Upper lobe of left lung (tissue), 6 donors: ENCODE results near the gene CSNK2B. TPM values are rescaled to one million over a fixed set of nuclear protein-coding genes. Genes with fewer than 3 reads are reported as not detected.

Experiments
- ATAC-seq, 2 donors: fragments of 200-7000 bp; cut with Tn5 transposase; one replicate each; pipeline ENCODE4 v1.9.1; 2022; ENCODE audit warnings: mild to moderate bottlenecking in 2 of 2, moderate library complexity in 2 of 2; ENCODE audit not compliant: low FRiP score in 2 of 2
- DNase-seq, 2 donors: peaks; one replicate each; pipeline ENCODE4 v3.0.0-alpha.2; 2019 to 2020
- H3K27ac ChIP-seq, 4 donors: fragments of 200-600 bp; sonication (generic); one replicate each; pipeline ENCODE4 v1.5.1; 2016 to 2019
- H3K27me3 ChIP-seq, 4 donors: fragments of 200-600 bp; sonication (generic); one replicate each; pipeline ENCODE4 v1.5.1; 2017 to 2019
- H3K36me3 ChIP-seq, 4 donors: fragments of 200-600 bp; sonication (generic); one replicate each; pipeline ENCODE4 v1.5.1; 2016 to 2019
- H3K4me1 ChIP-seq, 4 donors: fragments of 200-600 bp; sonication (generic); one replicate each; pipeline ENCODE4 v1.5.1; 2018 to 2019
- H3K4me3 ChIP-seq, 4 donors: fragments of 200-600 bp; sonication (generic); one replicate each; pipeline ENCODE4 v1.5.1; 2017 to 2019; ENCODE audit warnings: mild to moderate bottlenecking in 2 of 4, moderate library complexity in 1 of 4
- H3K9me3 ChIP-seq, 4 donors: fragments of 200-600 bp; sonication (generic); one replicate each; pipeline ENCODE4 v1.5.1; 2018 to 2019
- CTCF ChIP-seq, 6 experiments: fragments of 450-650 bp in 4 of 6; fragments of 200-600 bp in 2 of 6; sonication (generic) in 2 of 6; IDR thresholded peaks; one replicate each; pipeline ENCODE4 v1.5.1; 2016 to 2019; ENCODE audit warnings: antibody characterized with exemption in 6 of 6
- EP300 ChIP-seq, 4 donors: sonication (generic); formaldehyde crosslinking; IDR thresholded peaks; one replicate each; pipeline ENCODE4 v1.5.1; 2017; ENCODE audit warnings: antibody characterized with exemption in 4 of 4, control low read depth in 2 of 4
- POLR2A ChIP-seq, 4 donors: fragments of 450-650 bp; IDR thresholded peaks; one replicate each; pipeline ENCODE4 v1.5.1; 2016 to 2017; ENCODE audit warnings: antibody characterized with exemption in 4 of 4, mild to moderate bottlenecking in 2 of 4
- POLR2AphosphoS5 ChIP-seq, 2 donors: sonication (generic); formaldehyde crosslinking; IDR thresholded peaks; one replicate each; pipeline ENCODE4 v1.5.1; 2017; ENCODE audit warnings: antibody characterized with exemption in 2 of 2
- WGBS, 2 donors: methylation state at CpG; one replicate each; pipeline ENCODE4 v1.1.5; 2017 to 2018; 5-methylcytosine and 5-hydroxymethylcytosine counted together
- total RNA-seq, 6 donors: library from RNA; depleted of rRNA in 4 of 6; stranded (reverse); fragments of >200 nt in 4 of 6; gene quantifications; one replicate each; pipeline versions ENCODE4 v1.1.0 to v1.2.1, GENCODE V29; 2016 to 2021
- donor health status: DM: no; HTN: no; CAD: no; lungs with moderate emphysema.
- donor health status: DM: no; HTN: yes; CAD: no; lungs with severe emphysema.

CSNK2B gene
- total RNA-seq, 6 donors from 2014 or later, result 105 to 172 (median 130) TPM

GRCh38 chr6:31643818-31644454, 21.9 kb upstream of the CSNK2B start:
- ATAC-seq (no peak), DNase-seq (no peak)
- Histone ChIP-seq H3K27me3 (no peaks in the 10 kb centered on the region), H3K4me3 (no peak overlapping the region), H3K4me1 (no peaks in the 10 kb centered on the region), H3K9me3 (no peaks in the 10 kb centered on the region), H3K36me3 (peaks cover 79 to 100% (median 95%) of the 10 kb centered on the region in 4 donors), H3K27ac (no peak overlapping the region)
- 88 to 91% methylated on average over 9 to 17 of the region's 17 CpGs for WGBS, 2 donors
- TF ChIP-seq POLR2AphosphoS5 (IDR thresholded peaks at IDR 0.05) (no peak), CTCF (IDR thresholded peaks at IDR 0.05) (no peak), POLR2A (IDR thresholded peaks at IDR 0.05) (no peak), EP300 (IDR thresholded peaks at IDR 0.05) (no peak)

- Histone ChIP-seq H3K36me3 (peaks cover 72 to 100% (median 89%) of the 10 kb centered on the region in 4 donors), H3K4me3 (no peak overlapping the region), H3K4me1 (peaks cover 0 to 2% (median 1%) of the 10 kb centered on the region in 4 donors), H3K27ac (no peak overlapping the region), H3K9me3 (no peaks in the 10 kb centered on the region), H3K27me3 (no peaks in the 10 kb centered on the region)
- WGBS, 2 donors, result 93 to 100% methylated on average over 5 to 6 of the region's 9 CpGs
- DNase-seq (no peak), ATAC-seq (no peak)
- TF ChIP-seq POLR2A (IDR thresholded peaks at IDR 0.05) (no peak), CTCF (IDR thresholded peaks at IDR 0.05) (no peak), POLR2AphosphoS5 (IDR thresholded peaks at IDR 0.05) (no peak), EP300 (IDR thresholded peaks at IDR 0.05) (no peak)
Measured at GRCh38 chr6:31645325-31645724, 20.6 kb upstream of the CSNK2B start.

GRCh38 chr6:31651602-31652191, 14.2 kb upstream of the CSNK2B start:
- H3K4me1 ChIP-seq, result peaks cover 19 to 26% (median 21%) of the 10 kb centered on the region in 4 donors
- WGBS, 2 donors, result 2 to 4% methylated on average over 15 to 29 of the region's 29 CpGs
- ATAC-seq, result peak; percentile 79 to 87
- H3K9me3 ChIP-seq, result no peaks in the 10 kb centered on the region
- peaks cover 25 to 58% (median 30%) of the 10 kb centered on the region in 4 donors for H3K36me3 ChIP-seq
- peak overlapping the region; percentile 46 to 83 (median 76) for H3K4me3 ChIP-seq
- no peak for TF ChIP-seq CTCF (IDR thresholded peaks at IDR 0.05)
- TF ChIP-seq POLR2A (IDR thresholded peaks at IDR 0.05), result peak in 1 of 4 donors; percentile 23
- TF ChIP-seq POLR2AphosphoS5 (IDR thresholded peaks at IDR 0.05), result peak; percentile 8 to 58
- no peak for TF ChIP-seq EP300 (IDR thresholded peaks at IDR 0.05)
- peak in 1 of 2 donors; percentile 88 for DNase-seq
- peak overlapping the region; percentile 93 to 96 (median 94) for H3K27ac ChIP-seq
- H3K27me3 ChIP-seq, result no peaks in the 10 kb centered on the region

- 9 to 10% methylated on average over 34 to 37 of the region's 37 CpGs for WGBS, 2 donors
- peaks cover 23 to 37% (median 26%) of the 10 kb centered on the region in 4 donors for H3K4me1 ChIP-seq
Measured at GRCh38 chr6:31652925-31653724, 12.8 kb upstream of the CSNK2B start.

More at GRCh38 chr6:31652925-31653724, 12.8 kb upstream of the CSNK2B start:
- Histone ChIP-seq H3K27me3 (no peaks in the 10 kb centered on the region), H3K9me3 (no peaks in the 10 kb centered on the region), H3K4me3 (peak overlapping the region; percentile 33 to 83 (median 76)), H3K27ac (peak overlapping the region; percentile 93 to 96 (median 94)), H3K36me3 (peaks cover 13 to 53% (median 24%) of the 10 kb centered on the region in 4 donors)
- TF ChIP-seq POLR2A (IDR thresholded peaks at IDR 0.05) (peak in 1 of 4 donors; percentile 78), CTCF (IDR thresholded peaks at IDR 0.05) (peak in 1 of 6 experiments; percentile 6), POLR2AphosphoS5 (IDR thresholded peaks at IDR 0.05) (peak in 1 of 2 donors; percentile 71), EP300 (IDR thresholded peaks at IDR 0.05) (no peak)
- ATAC-seq (peak; percentile 91), DNase-seq (peak; percentile 80 to 89)
